Lung (tissue), 12 donors: ENCODE results near the gene CXCR1. TPM values are rescaled to one million over a fixed set of nuclear protein-coding genes. Genes with fewer than 3 reads are reported as not detected.

ENCODE experiments used
- ATAC-seq: fragments of 200-7000 bp; cut with Tn5 transposase; one replicate; pipeline ENCODE4 v1.9.1; 2020; ENCODE audit warnings: moderate number of reproducible peaks; ENCODE audit not compliant: insufficient read depth, low FRiP score
- DNase-seq, 3 donors: peaks; one replicate each; pipeline ENCODE4 v3.0.0-alpha.2; 2013 to 2017
- H3K27ac ChIP-seq, 2 donors: one replicate each; pipeline ENCODE4 v1.5.1; 2013; ENCODE audit warnings: mild to moderate bottlenecking in 2 of 2, moderate library complexity in 2 of 2, control low read depth in 1 of 2, inconsistent platforms in 1 of 2, low read depth in 1 of 2, low read length in 1 of 2
- H3K27me3 ChIP-seq, 3 donors: one replicate each; pipeline ENCODE4 v1.5.1; 2013; ENCODE audit warnings: low read length in 2 of 3; ENCODE audit not compliant: control insufficient read depth in 3 of 3, insufficient read depth in 3 of 3
- H3K36me3 ChIP-seq, 4 donors: one replicate each; pipeline ENCODE4 v1.5.1; 2013; ENCODE audit warnings: low read length in 4 of 4, mild to moderate bottlenecking in 1 of 4, moderate library complexity in 1 of 4; ENCODE audit not compliant: control insufficient read depth in 4 of 4, insufficient read depth in 4 of 4
- H3K4me1 ChIP-seq, 5 donors: one replicate each; pipeline ENCODE4 v1.5.1; 2013; ENCODE audit warnings: low read length in 5 of 5, mild to moderate bottlenecking in 2 of 5, moderate library complexity in 1 of 5; ENCODE audit not compliant: control insufficient read depth in 5 of 5, insufficient read depth in 5 of 5
- H3K4me3 ChIP-seq: one replicate; pipeline ENCODE4 v1.5.1; 2013; ENCODE audit warnings: mild to moderate bottlenecking, control low read depth, moderate library complexity
- H3K9ac ChIP-seq, 2 donors: one replicate each; pipeline ENCODE4 v1.5.1; 2013; ENCODE audit warnings: low read length in 2 of 2, control low read depth in 1 of 2; ENCODE audit not compliant: insufficient read depth in 1 of 2
- H3K9me3 ChIP-seq, 4 donors: one replicate each; pipeline ENCODE4 v1.5.1; 2013; ENCODE audit warnings: low read length in 3 of 4, mild to moderate bottlenecking in 1 of 4, moderate library complexity in 1 of 4; ENCODE audit not compliant: control insufficient read depth in 4 of 4, insufficient read depth in 3 of 4
- CTCF ChIP-seq: IDR thresholded peaks from 2 replicates; pipeline ENCODE4 v1.5.1; 2012; ENCODE audit warnings: mild to moderate bottlenecking; ENCODE audit errors: control extremely low read depth, extremely low read depth
- WGBS, 2 donors: extraction: QIAGEN DNeasy Blood & Tissue Kit; methylation state at CpG; one replicate each; pipeline ENCODE4 v1.1.7; 2013; 5-methylcytosine and 5-hydroxymethylcytosine counted together
- polyA plus RNA-seq, 2 donors: library from polyadenylated mRNA; stranded (reverse); fragments of 200-250 nt; gene quantifications; one replicate each; pipeline ENCODE4 v1.2.1, GENCODE V29; 2013
- total RNA-seq, 2 donors: library from RNA; depleted of rRNA in 1 of 2; stranded (reverse); fragments of >200 nt in 1 of 2; gene quantifications; one replicate each; pipeline ENCODE4 v1.2.1, GENCODE V29; 2014 to 2021
- donor health status: control.
- donor health status: control.
- donor health status: Bipolar disorder and iron deficiency.
- donor health status: healthy.
- donor health status: DM: yes; HTN: yes; CAD: no.

The CXCR1 gene
- total and polyA plus RNA-seq, 4 donors, result 0.47 to 49.0 (median 4.2) TPM

DNA sequence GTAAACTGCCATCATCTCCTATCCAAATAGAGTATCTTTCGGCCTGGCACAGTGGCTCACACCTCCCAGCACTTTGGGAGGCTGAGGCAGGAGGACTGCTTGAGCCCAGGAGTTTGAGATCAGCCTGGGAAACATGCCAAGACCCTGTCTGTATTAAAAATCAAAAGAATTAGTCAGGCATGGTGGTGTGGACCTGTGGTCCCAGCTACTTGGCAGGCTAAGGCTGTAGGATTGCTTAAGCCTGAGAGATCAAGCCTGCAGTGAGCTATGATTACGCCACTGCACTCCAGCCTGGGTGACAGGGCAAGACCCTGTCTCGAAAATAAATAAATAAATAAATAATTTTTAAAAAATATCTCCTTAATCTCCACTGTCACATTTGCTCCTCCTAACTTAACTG lies 35.5 kb upstream of the CXCR1 start:
- WGBS, 2 donors, result 70 to 82% methylated on average over 3 of the region's 3 CpGs
- Histone ChIP-seq H3K9ac (no peak overlapping the region), H3K27ac (no peak overlapping the region), H3K36me3 (no peaks in the 10 kb centered on the region), H3K9me3 (no peaks in the 10 kb centered on the region), H3K4me3 (no peak overlapping the region), H3K27me3 (peaks cover 0 to 7% (median 0%) of the 10 kb centered on the region in 3 donors), H3K4me1 (no peaks in the 10 kb centered on the region)
- DNase-seq (no peak), ATAC-seq (no peak)
- no peak for TF ChIP-seq CTCF

- DNase-seq, result no peak
- H3K4me3 ChIP-seq, result no peak overlapping the region
- TF ChIP-seq CTCF, result no peak
- no peaks in the 10 kb centered on the region for H3K9me3 ChIP-seq
- no peak overlapping the region for H3K9ac ChIP-seq
- no peaks in the 10 kb centered on the region for H3K36me3 ChIP-seq
- H3K4me1 ChIP-seq, result no peaks in the 10 kb centered on the region
- H3K27ac ChIP-seq, result no peak overlapping the region
- no peak for ATAC-seq
- WGBS, 2 donors, result 74 to 90% methylated on average over 4 of the region's 4 CpGs
- peaks cover 0 to 7% (median 0%) of the 10 kb centered on the region in 3 donors for H3K27me3 ChIP-seq
Observed at GRCh38 chr2:218196974-218197373, 30.2 kb upstream of the CXCR1 start.

GRCh38 chr2:218194880-218195279 lies 28.1 kb upstream of the CXCR1 start:
- H3K9me3 ChIP-seq, result no peaks in the 10 kb centered on the region
- no peak overlapping the region for H3K27ac ChIP-seq
- H3K36me3 ChIP-seq, result no peaks in the 10 kb centered on the region
- no peak overlapping the region for H3K4me3 ChIP-seq
- H3K9ac ChIP-seq, result no peak overlapping the region
- H3K4me1 ChIP-seq, result no peaks in the 10 kb centered on the region
- no peak for ATAC-seq
- peaks cover 0 to 7% (median 0%) of the 10 kb centered on the region in 3 donors for H3K27me3 ChIP-seq
- TF ChIP-seq CTCF, result no peak
- WGBS, 2 donors, result 87 to 90% methylated on average over 3 of the region's 3 CpGs
- DNase-seq, result no peak

DNA sequence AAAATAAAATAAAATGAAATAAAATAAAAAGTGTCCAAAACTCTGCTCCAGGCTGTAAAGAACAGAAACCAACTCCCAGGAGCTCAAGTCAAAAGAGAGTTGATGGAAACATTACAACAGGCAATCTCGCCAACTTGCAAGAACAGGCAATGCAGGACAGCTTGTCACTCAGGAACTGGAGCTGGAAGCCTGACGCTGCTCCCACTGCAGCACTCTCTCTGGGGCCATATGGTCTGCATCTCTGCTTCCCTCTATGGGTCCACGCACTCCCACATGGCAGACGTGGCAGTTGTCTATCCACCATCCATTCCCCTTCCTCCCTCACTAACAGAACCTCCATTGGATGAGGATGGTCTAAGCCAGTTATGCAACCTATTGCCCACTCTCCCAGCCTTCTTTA lies 26.9 kb upstream of the CXCR1 start:
- 88 to 89% methylated on average over 4 of the region's 4 CpGs for WGBS, 2 donors

More for the DNA sequence above, 26.9 kb upstream of the CXCR1 start:
- Histone ChIP-seq H3K4me3 (no peak overlapping the region), H3K27ac (no peak overlapping the region), H3K27me3 (peaks cover 0 to 5% (median 0%) of the 10 kb centered on the region in 3 donors), H3K36me3 (no peaks in the 10 kb centered on the region), H3K9ac (no peak overlapping the region), H3K4me1 (no peaks in the 10 kb centered on the region), H3K9me3 (no peaks in the 10 kb centered on the region)
- ATAC-seq (no peak), DNase-seq (no peak)
- no peak for TF ChIP-seq CTCF
